ENCODE results near the gene FGR. TPM values are rescaled to one million over a fixed set of nuclear protein-coding genes. Genes with fewer than 3 reads are reported as not detected.

The FGR gene
- polyA plus RNA-seq, 5 donors, result 3.0 to 4.9 (median 4.4) TPM

DNA sequence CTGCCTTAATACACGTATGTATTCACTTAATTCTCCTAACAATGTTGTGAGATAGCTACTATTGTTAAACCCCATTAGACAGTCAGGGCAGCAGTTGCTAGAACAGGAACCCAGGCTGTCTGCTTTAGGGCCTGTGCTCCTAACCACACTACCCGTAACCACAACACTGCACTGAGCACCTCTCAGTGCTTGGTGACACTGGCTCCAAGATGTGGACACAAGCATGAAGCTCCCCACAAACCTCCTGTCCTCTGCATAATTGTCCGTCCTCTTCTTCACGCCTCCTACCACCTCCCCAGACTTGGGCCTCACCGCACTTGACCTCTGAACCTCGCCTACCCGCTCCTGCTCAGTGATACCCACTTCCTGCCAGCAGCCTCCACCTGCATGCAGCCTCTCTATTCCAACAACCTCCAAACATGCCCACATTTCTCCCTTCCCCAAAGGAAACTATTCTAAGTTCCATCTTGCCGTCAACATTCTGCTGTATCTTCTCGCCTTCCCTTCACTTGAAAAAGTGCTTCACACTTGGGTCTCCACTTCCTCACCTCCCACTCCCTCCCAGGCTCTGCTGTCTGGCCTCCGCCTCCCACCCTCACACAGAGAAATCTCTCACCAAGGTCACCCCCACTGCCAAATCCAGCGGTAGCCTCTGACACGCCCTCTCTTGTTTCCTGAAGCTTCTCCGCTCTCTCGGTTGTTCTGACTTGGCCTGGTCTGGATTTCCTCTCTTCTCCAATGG is 16.5 kb downstream of the FGR start:
- no peak for DNase-seq

DNA sequence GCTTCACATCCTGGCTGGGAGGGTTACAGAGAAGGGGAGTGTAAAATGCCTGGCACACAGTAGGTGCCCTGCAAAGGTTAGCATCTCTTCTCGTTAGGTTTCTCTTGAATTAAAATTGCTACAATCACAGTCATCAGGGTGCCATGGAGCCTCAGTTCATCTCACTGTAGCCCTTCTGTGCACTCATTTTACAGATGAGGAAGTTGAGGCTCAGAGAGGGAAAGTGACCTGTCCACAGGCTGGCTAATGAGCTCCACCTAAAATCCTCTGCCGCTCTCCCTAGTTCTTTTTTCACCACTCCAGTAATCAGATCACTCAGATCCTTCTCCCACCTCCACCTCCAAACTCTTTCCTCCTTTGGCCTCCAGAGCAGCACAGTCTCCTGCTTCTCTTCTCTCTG is 17.6 kb downstream of the FGR start:
- no peak for DNase-seq

DNA sequence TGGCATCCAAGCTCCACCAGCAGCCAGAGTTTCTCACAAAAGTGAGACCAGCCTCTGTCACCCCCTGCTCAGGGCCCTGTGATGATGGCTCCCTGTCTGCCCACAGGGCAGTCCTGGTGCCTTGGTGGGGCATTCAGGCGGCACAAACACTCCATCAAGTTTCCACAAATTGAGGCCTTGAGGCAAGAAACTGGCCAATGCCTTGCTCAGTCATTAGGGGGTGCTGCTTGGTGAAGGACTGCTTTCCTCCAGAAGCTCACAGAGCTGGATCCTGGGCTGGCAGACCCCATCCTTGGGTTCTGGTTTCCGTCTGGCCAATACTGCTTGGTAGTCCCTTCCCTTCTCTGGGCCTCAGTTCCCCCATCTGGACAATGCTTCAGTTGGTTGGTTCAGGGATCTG is 18.5 kb downstream of the FGR start:
- DNase-seq, result no peak

DNA sequence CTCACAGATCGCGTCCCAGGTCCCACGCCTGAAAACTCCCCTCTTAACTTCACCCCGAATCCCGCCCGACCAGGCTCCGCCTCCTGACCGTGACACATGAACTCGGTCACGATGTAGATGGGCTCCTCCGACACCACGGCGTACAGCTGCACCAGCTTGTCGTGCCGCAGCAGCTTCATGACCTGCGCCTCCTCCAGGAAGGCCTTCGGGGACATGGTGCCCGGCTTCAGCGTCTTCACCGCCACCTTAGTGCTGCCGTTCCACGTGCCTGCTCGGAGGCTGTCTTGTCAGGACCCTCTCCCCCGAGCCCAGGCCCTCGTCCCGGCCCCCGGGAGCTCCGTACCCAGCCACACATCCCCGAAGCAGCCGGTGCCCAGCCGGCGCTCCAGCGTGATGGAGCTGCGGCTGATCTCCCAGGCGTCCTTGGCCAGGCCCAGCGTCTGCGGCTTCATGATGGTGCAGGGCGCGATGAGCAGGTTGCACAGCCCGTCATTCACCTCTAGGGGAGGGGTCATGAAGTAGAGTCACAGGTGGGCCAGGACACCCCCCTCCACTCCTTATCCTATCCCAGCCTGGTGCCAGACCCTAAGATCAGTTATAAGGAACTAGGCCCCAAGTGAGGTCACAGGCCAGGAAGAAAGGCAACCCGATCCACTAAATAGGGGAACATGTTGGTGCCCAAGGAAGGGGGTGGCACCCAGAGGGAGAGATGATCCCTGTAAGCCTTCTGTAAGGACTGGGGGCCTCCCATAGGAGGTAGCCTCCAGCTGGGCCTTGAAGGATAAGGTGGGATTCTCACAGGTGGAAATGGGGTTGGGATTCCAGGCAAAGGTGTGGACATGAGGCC is 19.4 kb downstream of the FGR start:
- DNase-seq, result no peak

DNA sequence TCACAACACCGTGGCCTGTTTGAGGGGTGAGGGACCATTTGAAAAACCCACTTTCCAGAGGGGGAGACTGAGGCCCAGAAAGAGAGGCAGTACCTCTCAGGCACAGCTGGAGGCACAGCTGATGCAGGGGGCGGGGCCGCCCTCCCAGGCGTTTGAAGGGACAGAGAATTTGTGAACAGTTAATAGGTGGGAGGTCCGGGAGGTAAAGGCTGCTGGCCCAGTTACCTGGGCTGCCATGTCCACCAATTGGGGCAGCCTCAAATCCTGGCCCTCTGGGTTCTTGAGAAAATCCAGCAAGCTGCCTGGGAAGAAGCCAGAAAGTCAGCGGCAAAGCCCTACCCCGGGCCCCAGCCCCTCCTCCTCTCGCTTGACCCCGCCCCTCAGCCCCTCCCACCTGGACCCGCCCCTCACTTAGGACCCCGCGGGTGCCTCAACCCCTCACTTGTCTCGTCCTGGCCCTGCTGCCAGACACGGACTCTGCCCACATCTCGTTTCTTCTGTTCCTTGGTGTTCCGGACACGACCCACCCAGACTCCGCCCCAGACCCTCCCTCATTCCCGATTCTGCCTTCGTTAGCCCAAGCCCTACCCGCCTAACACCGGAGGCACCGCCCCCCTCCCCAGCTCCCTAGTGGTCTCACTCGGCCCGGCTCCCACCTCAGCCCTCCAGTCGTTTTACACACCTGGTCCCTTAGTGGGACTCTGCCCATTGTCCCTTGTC is 20.2 kb downstream of the FGR start:
- DNase-seq, result no peak

DNA sequence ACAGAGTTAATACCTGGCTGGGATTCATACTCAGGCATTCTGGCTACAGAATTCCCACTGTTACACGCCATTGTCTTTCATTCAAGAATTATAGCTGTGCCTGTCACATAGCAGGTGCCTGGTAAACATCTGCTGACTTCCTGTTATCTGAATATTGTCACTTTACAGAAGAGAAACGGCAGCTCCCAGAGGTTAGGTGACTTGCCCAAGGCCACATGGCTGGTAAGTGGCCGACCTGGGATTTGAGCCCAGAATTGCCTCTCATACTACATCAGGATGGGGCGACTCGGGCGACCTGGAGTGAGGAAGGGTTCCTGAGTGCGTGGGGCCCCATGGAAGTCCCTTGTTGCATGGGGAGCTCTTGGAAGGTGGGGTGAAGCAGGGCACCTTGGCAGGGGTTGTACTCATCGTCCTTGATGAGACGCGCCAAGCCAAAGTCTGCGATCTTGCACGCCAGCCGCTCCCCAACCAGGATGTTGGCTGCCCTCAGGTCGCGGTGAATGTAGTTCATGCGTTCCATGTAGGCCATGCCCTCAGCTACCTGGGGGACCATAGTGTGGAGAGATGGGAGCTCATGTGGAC is 20.9 kb downstream of the FGR start:
- no peak for DNase-seq

DNA sequence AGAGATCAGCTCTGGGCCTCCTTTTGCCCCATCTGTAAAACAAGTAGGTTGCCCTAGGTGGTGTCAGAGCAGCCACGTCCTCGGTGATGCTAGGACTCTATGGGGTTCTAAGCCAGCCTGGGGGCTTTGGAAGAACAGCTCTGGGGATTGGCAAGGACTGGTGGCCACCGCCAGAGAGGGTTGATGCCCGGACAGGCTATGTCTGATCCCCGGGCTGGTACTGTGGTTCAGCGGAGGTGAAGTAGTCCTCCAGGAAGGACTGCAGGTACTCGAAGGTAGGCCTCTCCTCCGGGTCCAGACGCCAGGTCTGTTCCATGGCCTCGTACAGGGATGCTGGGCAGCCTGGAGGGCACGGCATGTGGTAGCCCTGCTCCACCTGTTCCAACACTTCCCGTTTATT is 22.3 kb downstream of the FGR start:
- DNase-seq, result no peak

DNA sequence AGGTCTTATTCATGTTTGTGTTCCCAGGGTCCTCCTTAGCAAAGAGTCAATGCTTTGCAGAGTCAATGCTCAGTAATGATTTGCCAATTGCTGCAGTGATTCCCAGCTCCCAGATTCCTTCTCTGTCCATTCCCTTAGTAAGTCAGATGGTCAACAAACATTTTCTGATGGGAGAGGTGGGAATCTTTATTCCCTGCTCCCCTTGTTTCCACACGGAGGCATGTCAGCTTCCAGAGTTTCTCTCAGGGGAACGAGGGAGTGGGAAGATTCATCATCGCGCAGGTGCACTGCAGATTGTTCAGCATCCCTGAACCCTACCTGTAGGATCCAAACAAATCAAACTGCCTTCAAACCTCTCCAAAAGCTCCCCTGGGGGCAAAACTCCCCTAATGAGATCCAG is 23.5 kb downstream of the FGR start:
- DNase-seq, result no peak

DNA sequence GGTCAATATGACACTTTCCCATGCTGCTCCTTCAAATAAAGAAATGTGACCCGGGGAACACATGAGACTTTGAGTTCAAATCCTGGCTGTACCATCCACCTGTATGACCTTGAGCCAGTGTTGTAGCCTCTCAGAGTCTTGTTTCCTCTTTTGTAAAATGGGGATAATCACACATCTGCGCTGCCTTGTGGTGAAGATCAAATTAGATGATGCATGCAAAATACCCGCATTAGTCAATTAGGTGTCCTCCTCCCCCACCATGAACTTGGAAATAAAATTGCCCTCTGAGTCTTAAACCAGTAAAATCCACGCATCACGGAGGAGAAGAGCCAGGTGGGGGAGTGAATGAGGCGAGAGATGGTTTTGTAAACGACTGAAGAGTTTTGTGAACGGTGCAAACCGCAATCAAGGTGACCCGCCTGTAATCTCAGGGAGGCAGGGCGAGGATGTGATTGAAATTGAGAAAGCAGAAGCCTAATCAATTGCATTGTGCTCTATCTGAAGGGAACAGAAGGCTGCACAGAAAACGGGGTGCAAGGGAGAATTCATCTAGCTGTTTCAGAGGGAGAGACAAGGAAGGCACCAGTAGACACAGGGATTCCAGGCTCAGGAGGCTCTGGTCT is 25.3 kb downstream of the FGR start:
- no peak for DNase-seq

DNA sequence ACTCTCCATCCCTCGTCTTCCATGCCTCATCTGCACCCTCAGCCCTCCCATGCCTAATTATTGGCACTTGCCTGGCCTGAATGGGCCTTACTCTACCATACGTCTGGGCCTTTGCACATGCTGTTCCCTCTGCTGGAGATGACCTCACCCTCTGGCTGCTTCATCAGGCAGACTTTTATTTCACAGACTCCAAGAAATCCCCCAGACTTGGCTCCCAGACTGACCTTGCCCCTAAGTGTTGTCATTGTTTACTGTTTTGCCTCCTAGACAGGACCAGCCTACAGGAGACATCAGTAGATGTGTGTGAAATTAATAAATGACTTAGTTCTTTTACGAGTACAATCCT is 25.8 kb downstream of the FGR start:
- DNase-seq, result no peak

DNA sequence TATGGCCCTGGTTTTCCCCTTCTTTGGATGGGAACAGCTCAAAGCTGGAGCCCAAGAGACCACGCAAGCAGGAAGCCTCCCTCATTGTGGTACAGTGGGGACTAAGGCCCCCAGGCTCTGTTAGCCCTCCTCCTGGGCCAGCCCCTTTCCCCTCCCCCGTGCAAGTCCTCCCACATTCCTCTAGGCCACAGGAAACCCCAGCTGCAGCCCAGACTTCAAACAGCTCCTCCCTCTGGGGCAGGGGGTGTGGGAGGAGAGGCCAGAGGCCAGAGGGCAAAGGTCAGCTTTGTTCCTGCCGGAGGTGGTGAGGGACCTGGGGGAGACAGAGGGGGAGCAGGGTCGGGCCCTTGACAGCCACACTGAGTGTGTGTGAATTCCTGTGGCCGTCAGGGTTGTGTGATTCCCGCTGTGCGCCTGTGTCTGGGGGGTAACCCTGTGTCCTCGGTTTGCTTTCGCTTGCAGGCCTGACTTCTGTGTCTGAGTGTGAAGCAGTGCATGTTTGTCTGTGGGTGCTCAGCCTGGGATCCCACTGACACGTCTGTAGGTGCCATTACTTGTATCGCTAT is 27.7 kb downstream of the FGR start:
- no peak for DNase-seq

DNA sequence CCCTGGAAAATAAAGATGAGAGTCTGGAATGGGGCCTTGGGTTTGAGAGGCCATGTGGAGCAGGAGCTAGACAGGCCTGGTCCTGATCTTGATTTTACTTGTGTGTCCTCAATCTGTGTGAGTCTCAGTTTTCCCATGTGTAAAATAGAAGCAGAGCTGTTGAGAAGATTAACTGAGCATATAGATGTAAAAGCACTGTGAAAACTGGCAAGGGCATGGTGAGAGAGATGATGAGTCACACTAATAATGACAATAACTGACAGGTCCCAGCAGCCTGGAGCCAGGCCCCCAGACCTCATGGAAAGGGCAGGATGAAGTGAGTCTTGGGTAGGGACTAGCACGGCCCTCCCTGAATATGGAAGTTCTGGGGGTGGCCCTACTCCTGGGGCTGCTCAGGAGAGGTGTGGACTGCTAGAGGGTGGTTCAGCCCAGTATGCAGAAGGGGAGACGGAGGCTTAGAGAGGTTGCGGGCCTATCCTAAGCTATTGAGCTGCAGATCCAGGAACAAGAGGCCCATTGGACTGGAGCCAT is 28.2 kb downstream of the FGR start:
- DNase-seq, result no peak

DNA sequence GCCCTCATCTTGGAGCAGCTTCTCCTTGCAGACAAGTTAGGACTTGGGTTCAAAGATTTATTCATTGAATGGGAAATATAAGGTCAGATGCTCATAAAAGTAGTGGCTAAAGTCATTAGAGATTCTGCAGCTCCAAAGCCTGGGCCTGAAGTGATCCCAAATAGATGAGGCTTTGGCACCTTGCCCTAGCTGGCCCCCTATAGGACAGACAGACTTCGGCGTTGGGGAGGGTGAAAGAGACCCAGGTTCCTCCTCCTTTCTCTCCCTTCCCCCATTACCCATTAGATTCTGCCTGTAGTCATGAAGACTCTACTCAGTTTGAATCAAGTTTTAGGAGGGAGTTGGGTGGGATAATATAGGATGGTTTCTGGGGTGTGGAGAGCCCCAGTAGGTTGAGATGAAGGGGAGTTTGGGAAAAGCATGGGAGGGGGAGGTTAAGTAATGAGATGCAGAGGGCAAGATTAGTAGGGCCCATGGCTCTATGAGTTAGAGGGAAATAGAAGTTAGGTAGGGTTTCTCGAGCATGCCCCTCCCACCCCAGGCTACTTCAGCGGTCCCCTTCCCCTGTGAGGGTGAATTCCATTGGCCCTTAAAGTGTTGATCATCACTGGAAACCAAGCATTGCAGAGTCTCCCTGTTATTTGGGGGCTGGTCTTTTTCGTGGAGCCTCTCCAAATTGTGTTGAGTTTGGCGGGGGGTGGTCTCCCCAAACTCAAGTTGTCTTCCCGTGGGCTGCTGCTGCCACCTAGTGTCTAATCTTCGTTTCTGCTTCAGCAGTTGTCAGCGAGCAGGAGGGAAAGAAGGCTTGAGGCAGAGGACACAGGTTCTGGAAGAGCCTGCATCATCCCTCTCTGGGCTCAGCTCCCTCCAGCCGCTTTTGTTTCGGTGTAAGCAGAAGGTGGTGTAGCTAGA is 28.9 kb downstream of the FGR start:
- DNase-seq, result peak in 1 of 2 donors; percentile 69

DNA sequence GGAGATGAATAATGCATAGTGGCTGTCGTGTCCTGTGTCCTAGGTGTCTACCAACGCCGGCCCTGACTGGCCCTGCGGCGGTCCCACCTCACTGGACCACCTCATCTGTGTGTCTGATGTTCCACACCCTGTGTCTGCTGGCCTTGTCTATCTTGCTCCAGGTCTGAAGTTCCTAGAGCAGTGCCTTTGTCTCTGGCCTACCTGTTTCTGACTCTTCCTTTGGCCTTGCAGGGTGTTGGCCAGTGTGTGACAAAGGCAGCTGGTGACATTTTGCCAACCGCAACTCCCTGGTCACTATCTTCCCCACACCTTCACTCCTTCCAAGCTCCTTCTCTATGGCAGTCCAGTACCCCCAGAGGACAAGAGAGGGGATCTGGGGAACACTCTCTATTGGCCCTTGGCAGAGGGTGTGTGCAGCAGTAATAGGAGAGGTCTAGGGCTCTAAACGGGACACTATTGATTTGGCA is 29.7 kb downstream of the FGR start:
- no peak for DNase-seq

DNA sequence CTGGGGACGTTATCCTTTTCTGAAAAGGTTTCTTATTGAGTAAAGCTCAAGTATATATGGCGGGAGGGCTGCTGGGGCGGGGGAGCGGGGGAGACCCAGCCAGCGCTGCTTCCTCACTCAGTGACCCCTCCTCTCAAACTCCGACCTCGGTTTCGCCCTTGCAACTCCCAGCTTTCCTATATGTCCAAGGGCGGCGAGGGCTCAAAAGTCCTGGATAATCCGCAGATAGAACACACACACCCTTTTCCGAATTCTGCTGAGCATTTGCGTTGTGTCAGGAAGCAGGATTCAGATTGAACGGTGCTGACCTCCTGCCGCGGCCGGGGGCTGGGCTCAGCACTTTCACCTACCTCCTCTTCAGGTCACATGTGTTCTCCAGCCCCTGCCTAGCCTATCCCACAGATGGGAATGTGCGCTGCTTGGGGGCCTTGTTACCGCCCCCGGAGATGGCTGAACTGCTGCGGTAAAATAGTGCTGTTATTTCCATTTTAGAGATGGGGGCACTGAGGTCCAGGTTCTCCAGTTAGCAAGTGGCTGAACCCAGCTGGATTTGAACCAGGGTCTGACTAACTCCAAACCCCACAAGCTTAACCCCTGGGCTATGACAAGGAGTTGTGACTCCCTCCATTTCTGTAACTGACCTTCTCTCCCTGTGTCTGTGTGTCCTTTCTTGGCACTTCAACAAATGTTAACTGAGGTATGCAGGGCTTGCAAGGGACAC is 30.2 kb downstream of the FGR start:
- DNase-seq, result no peak

DNA sequence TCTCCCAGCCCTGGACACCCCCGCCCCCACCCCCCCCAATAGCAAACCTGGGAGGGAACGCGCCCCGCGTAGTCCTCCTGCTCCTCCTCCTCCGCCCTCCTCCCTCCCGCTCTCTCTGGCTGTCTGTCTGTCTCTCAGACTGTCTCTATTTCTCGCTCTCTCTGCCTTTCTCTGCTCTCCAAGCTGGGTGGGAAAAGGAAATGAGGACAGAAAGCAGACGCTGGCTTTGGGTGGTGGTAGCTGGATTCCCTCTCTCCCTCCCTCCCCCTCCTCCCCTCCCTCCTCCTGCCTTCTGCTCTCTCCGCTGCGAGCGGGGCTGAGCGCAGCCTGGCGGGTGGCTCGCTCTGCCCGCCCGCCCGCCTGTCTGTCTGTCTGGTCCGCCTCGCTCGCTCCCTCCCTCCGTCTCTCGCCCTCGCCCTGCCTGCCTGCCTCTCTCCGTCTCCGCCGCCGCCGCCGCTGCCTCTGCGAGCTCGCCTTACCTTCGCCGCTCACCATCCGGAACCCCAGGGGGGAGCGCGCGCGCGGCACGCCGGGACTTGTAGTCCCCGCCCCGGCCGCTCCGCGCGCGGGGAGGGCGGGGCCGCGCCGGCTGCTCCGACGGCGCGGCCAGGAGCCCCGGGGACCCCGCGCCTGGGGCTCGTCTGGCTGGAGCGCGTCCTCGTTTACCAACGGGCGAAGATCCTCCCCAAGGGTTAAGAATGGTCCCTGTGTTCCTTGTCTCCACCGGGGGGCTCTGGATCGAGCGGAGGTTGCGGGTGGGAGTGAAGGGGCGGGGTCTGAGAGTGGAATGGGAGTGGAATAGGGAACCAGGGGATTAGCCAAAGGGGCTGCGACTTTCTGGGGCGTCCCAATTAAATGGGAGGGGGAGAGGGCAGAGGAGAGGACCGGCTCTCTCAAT is 31.1 kb downstream of the FGR start, which contains the start of gene AHDC1:
Gene AHDC1 (minus strand): TSS at position 464 of the 898 bp plus-strand sequence. CDS start 52,029 bp downstream, outside the sequence.
- DNase-seq, result peak; percentile 88 to 93

DNA sequence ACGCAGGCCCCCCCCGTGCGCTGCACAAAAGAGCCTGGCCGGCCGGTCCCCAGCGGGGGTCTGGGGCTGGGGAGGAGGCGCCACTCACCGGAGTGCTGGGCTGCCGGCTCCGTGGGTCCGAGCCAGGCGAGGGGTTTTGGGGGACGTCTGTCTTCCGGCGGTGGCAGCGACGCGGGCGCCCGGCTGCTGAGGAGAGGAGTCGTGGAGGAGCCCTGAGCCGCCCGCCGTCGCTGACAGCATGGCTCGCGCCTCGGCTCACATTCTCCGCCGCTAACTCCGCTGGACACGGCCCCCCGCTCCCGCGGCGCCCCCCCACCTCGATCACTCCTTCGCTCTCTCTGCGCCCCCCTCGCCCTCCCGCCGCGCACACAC is 31.7 kb downstream of the FGR start:
- peak in 1 of 2 donors; percentile 52 for DNase-seq
